PC-9 (cell line): ENCODE data around the gene UBE2B.

Source experiments
- CTCF ChIP-seq: fragments of 200-600 bp; sonication (generic); conservative IDR thresholded peaks from 2 replicates; pipeline ENCODE4 v1.6.1; 2017; ENCODE audit warnings: mixed run types, antibody characterized with exemption, mild to moderate bottlenecking, moderate library complexity
- EZH2 ChIP-seq: fragments of 200-600 bp; sonication (generic); IDR thresholded peaks from 2 replicates; pipeline ENCODE4 v1.8.0; 2017; ENCODE audit warnings: antibody characterized with exemption, low read depth

DNA sequence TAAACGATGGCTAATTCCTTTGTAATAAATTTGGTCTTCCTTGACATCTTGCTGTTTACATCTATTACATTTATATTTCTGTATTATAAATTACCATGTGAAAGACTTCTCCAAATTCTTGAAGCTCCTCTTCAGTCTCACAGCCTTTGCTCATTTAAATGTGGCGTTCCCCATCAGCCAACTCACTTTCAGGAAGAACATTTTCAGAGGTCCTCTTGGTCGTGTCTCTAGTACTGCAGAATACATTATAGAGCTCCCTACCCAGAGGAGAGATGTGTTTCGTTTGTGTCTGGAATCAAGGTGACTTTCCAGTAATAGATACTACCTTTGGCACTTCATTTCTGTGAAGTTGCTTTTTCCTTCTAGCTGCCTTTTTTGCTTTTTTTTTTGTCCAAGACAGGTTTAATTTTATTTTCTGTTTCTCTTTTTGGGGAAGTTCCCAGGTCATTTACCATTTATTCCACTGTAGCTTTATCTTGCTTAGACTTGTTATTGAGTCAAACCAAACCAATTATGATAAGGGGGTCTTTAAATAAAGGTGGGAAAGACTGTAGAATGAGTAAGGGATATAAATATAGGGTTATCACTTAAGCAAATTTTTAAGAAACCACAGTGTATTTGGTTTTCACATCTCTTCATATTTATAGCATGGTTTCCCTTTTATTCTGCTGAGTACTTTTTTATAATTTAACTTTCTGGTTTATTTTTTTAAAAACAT lies 12.8 kb downstream of the UBE2B start:
- TF ChIP-seq EZH2 (no peak), CTCF (no peak)
